GM23338 (cell line): ENCODE measurements around the gene GDE1. TPM values are rescaled to one million over a fixed set of nuclear protein-coding genes. Genes with fewer than 3 reads are reported as not detected.

ENCODE experiments used
- ATAC-seq: fragments of 200-7000 bp; cut with Tn5 transposase; 3 replicates; pipeline ENCODE4 v1.9.1; 2020
- DNase-seq: peaks from one replicate; pipeline ENCODE4 v3.0.0-alpha.2; 2015; ENCODE audit warnings: low spot score
- H2AFZ ChIP-seq: fragments of 200-600 bp; sonication (generic); 2 replicates; pipeline ENCODE4 v1.8.0; 2016; ENCODE audit warnings: antibody characterized with exemption, mild to moderate bottlenecking, moderate library complexity
- H3F3A ChIP-seq: fragments of 200-600 bp; sonication (generic); replicated peaks from 2 replicates; pipeline ENCODE4 v1.8.0; 2017; ENCODE audit warnings: antibody characterized with exemption, mixed run types, low read depth
- H3K27ac ChIP-seq: fragments of 200-600 bp; sonication (generic); 2 replicates; pipeline ENCODE4 v1.6.1; 2016; ENCODE audit warnings: low read depth
- H3K27me3 ChIP-seq: fragments of 200-600 bp; sonication (generic); 2 replicates; pipeline ENCODE4 v1.8.0; 2016; ENCODE audit warnings: mild to moderate bottlenecking, mixed run types, moderate library complexity; ENCODE audit not compliant: insufficient read depth
- H3K36me3 ChIP-seq: fragments of 200-600 bp; sonication (generic); 2 replicates; pipeline ENCODE4 v1.8.0; 2016; ENCODE audit warnings: mild to moderate bottlenecking; ENCODE audit not compliant: insufficient read depth
- H3K4me1 ChIP-seq: fragments of 200-600 bp; sonication (generic); 2 replicates; pipeline ENCODE4 v1.8.0; 2016; ENCODE audit warnings: mild to moderate bottlenecking, moderate library complexity; ENCODE audit not compliant: insufficient read depth
- H3K4me2 ChIP-seq: fragments of 200-600 bp; sonication (generic); 2 replicates; pipeline ENCODE4 v1.7.1; 2017; ENCODE audit warnings: mixed run types
- H3K4me3 ChIP-seq: fragments of 200-600 bp; sonication (generic); 2 replicates; pipeline ENCODE4 v1.6.1; 2016; ENCODE audit warnings: mixed run types
- H3K79me2 ChIP-seq: fragments of 200-600 bp; sonication (generic); replicated peaks from 2 replicates; pipeline ENCODE4 v1.8.0; 2017; ENCODE audit warnings: mild to moderate bottlenecking; ENCODE audit not compliant: insufficient read depth
- H3K9me2 ChIP-seq: fragments of 200-600 bp; sonication (generic); 2 replicates; pipeline ENCODE4 v1.8.0; 2017; ENCODE audit not compliant: insufficient read depth
- H4K20me1 ChIP-seq: fragments of 200-600 bp; sonication (generic); replicated peaks from 2 replicates; pipeline ENCODE4 v1.8.0; 2017; ENCODE audit warnings: mild to moderate bottlenecking; ENCODE audit not compliant: insufficient read depth
- H3K27ac Mint-ChIP-seq: 2 replicates; pipeline ENCODE4 v1.8.0; 2020; ENCODE audit warnings: inconsistent platforms, mild to moderate bottlenecking, moderate library complexity, mixed read lengths
- H3K27me3 Mint-ChIP-seq: 3 replicates; pipeline ENCODE4 v1.8.0; 2022; ENCODE audit warnings: low read depth, mild to moderate bottlenecking, moderate library complexity, mixed read lengths, inconsistent platforms; ENCODE audit not compliant: insufficient read depth, poor library complexity
- H3K36me3 Mint-ChIP-seq: 3 replicates; pipeline ENCODE4 v1.8.0; 2021; ENCODE audit warnings: low read depth, mild to moderate bottlenecking, inconsistent platforms, moderate library complexity, mixed read lengths
- H3K4me1 Mint-ChIP-seq: 3 replicates; pipeline ENCODE4 v1.8.0; 2020; ENCODE audit warnings: mild to moderate bottlenecking, inconsistent platforms, mixed read lengths
- H3K4me3 Mint-ChIP-seq: 3 replicates; pipeline ENCODE4 v1.8.0; 2021; ENCODE audit warnings: moderate library complexity, mild to moderate bottlenecking, inconsistent platforms, mixed read lengths
- H3K9me3 Mint-ChIP-seq: 3 replicates; pipeline ENCODE4 v1.8.0; 2020; ENCODE audit warnings: moderate library complexity, mild to moderate bottlenecking, inconsistent platforms, mixed read lengths
- EZH2 ChIP-seq: fragments of 200-600 bp; sonication (generic); IDR thresholded peaks from one replicate; pipeline ENCODE4 v1.8.0; 2017; ENCODE audit warnings: antibody characterized with exemption, mild to moderate bottlenecking, low read depth; ENCODE audit not compliant: unreplicated experiment
- JUNB ChIP-seq: IDR thresholded peaks from one replicate; pipeline ENCODE4 v1.6.1; 2016; ENCODE audit warnings: antibody characterized with exemption; ENCODE audit not compliant: unreplicated experiment
- NANOG ChIP-seq: IDR thresholded peaks from 2 replicates; pipeline ENCODE4 v1.6.1; 2016; ENCODE audit warnings: antibody characterized with exemption, borderline replicate concordance
- POLR2AphosphoS5 ChIP-seq: IDR thresholded peaks from 2 replicates; pipeline ENCODE4 v1.6.1; 2016; ENCODE audit warnings: antibody characterized with exemption, low read depth
- ZNF114 ChIP-seq: fragments of 250-450 bp; sonication (Bioruptor Pico); IDR thresholded peaks from 2 replicates; pipeline ENCODE4 v1.5.0; 2020; ENCODE audit warnings: mild to moderate bottlenecking, moderate library complexity
- ZNF331 ChIP-seq: fragments of 250-450 bp; sonication (Bioruptor Pico); IDR thresholded peaks from 2 replicates; pipeline ENCODE4 v1.5.0; 2020; ENCODE audit warnings: low read depth, mild to moderate bottlenecking, moderate library complexity
- polyA plus RNA-seq: library from polyadenylated mRNA; unstranded; fragments of >200 nt; fragmentation: Nextera tagmentation; extraction: Ambion mirVana; gene quantifications from 2 replicates; pipeline ENCODE4 v1.2.1, GENCODE V29; 2016
- total RNA-seq: library from RNA; depleted of rRNA; stranded (reverse); fragments of >200 nt; shearing (Covaris generic); gene quantifications from 2 replicates; pipeline ENCODE4 v1.2.3, GENCODE V29; 2014
- TF ChIP-seq, protein P1 (sequence below), 2 experiments: fragments of 200-600 bp in 1 of 2; sonication (generic) in 1 of 2; conservative IDR thresholded peaks; 2 replicates each; pipeline versions ENCODE4 v1.5.1 to v1.6.1; 2016 to 2017; ENCODE audit warnings: antibody characterized with exemption in 2 of 2, low read depth in 2 of 2, mild to moderate bottlenecking in 2 of 2, moderate library complexity in 1 of 2
- TF ChIP-seq, protein P2 (sequence below): IDR thresholded peaks from one replicate; pipeline ENCODE4 v1.6.1; 2018; ENCODE audit warnings: antibody characterized with exemption; ENCODE audit not compliant: unreplicated experiment
- TF ChIP-seq, protein P3 (sequence below): IDR thresholded peaks from 2 replicates; pipeline ENCODE4 v1.6.1; 2016; ENCODE audit warnings: antibody characterized with exemption

The GDE1 gene
- total and polyA plus RNA-seq, 2 experiments from 2014 or later: 30.0 to 69.3 TPM

DNA sequence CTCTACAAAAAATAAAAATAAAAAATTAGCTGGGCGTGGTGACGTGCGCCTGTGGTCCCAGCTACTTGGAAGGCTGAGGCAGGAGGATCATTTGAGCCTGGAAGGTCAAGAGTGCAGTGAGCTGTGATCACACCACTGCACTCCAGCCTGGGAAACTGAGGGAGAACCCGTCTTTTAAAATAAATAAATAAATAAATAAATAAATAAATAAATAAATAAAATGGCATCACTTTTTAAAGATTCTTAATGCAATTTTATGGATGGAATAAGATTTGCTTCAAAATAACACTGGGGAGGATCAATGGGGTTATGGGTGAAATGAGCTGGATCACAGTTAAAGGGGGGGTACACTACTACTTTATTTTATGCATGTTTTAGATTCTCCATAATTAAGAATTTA lies 14.9 kb downstream of the GDE1 start:
- no peak for DNase-seq
- Histone ChIP-seq H3K9me2 (no peaks in the 10 kb centered on the region), H3K36me3 (peaks cover 17% of the 10 kb centered on the region), H3K4me2 (no peak overlapping the region), H3K4me1 (no peaks in the 10 kb centered on the region), H2AFZ (no peak overlapping the region), H4K20me1 (no peaks in the 10 kb centered on the region; the same call in none of the 2 replicates), H3K4me3 (no peak overlapping the region), H3F3A (no peaks in the 10 kb centered on the region), H3K27me3 (no peaks in the 10 kb centered on the region), H3K27ac (no peak overlapping the region), H3K79me2 (0 out of 2 replicates have a peak, but pooled peaks cover 4% of the 10 kb centered on the region)
- Mint-ChIP-seq H3K4me1 (no peaks in the 10 kb centered on the region), H3K27ac (no peak overlapping the region), H3K4me3 (no peak overlapping the region), H3K9me3 (no peaks in the 10 kb centered on the region), H3K27me3 (no peaks in the 10 kb centered on the region), H3K36me3 (peaks cover 70% of the 10 kb centered on the region)
- no peak for TF ChIP-seq POLR2AphosphoS5
- TF ChIP-seq, protein P1, sequence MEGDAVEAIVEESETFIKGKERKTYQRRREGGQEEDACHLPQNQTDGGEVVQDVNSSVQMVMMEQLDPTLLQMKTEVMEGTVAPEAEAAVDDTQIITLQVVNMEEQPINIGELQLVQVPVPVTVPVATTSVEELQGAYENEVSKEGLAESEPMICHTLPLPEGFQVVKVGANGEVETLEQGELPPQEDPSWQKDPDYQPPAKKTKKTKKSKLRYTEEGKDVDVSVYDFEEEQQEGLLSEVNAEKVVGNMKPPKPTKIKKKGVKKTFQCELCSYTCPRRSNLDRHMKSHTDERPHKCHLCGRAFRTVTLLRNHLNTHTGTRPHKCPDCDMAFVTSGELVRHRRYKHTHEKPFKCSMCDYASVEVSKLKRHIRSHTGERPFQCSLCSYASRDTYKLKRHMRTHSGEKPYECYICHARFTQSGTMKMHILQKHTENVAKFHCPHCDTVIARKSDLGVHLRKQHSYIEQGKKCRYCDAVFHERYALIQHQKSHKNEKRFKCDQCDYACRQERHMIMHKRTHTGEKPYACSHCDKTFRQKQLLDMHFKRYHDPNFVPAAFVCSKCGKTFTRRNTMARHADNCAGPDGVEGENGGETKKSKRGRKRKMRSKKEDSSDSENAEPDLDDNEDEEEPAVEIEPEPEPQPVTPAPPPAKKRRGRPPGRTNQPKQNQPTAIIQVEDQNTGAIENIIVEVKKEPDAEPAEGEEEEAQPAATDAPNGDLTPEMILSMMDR (conservative IDR thresholded peaks at IDR 0.05; ENCODE audit: low read depth in 2 of 2): no peak
- no peak for TF ChIP-seq NANOG
- no peak for TF ChIP-seq EZH2
- TF ChIP-seq, protein P2, sequence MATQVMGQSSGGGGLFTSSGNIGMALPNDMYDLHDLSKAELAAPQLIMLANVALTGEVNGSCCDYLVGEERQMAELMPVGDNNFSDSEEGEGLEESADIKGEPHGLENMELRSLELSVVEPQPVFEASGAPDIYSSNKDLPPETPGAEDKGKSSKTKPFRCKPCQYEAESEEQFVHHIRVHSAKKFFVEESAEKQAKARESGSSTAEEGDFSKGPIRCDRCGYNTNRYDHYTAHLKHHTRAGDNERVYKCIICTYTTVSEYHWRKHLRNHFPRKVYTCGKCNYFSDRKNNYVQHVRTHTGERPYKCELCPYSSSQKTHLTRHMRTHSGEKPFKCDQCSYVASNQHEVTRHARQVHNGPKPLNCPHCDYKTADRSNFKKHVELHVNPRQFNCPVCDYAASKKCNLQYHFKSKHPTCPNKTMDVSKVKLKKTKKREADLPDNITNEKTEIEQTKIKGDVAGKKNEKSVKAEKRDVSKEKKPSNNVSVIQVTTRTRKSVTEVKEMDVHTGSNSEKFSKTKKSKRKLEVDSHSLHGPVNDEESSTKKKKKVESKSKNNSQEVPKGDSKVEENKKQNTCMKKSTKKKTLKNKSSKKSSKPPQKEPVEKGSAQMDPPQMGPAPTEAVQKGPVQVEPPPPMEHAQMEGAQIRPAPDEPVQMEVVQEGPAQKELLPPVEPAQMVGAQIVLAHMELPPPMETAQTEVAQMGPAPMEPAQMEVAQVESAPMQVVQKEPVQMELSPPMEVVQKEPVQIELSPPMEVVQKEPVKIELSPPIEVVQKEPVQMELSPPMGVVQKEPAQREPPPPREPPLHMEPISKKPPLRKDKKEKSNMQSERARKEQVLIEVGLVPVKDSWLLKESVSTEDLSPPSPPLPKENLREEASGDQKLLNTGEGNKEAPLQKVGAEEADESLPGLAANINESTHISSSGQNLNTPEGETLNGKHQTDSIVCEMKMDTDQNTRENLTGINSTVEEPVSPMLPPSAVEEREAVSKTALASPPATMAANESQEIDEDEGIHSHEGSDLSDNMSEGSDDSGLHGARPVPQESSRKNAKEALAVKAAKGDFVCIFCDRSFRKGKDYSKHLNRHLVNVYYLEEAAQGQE: no peak
- TF ChIP-seq, protein P3, sequence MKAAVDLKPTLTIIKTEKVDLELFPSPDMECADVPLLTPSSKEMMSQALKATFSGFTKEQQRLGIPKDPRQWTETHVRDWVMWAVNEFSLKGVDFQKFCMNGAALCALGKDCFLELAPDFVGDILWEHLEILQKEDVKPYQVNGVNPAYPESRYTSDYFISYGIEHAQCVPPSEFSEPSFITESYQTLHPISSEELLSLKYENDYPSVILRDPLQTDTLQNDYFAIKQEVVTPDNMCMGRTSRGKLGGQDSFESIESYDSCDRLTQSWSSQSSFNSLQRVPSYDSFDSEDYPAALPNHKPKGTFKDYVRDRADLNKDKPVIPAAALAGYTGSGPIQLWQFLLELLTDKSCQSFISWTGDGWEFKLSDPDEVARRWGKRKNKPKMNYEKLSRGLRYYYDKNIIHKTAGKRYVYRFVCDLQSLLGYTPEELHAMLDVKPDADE: no peak
- TF ChIP-seq ZNF331 (CRISPR knock-in tag): no peak
- no peak for TF ChIP-seq JUNB
- no peak for ATAC-seq

DNA sequence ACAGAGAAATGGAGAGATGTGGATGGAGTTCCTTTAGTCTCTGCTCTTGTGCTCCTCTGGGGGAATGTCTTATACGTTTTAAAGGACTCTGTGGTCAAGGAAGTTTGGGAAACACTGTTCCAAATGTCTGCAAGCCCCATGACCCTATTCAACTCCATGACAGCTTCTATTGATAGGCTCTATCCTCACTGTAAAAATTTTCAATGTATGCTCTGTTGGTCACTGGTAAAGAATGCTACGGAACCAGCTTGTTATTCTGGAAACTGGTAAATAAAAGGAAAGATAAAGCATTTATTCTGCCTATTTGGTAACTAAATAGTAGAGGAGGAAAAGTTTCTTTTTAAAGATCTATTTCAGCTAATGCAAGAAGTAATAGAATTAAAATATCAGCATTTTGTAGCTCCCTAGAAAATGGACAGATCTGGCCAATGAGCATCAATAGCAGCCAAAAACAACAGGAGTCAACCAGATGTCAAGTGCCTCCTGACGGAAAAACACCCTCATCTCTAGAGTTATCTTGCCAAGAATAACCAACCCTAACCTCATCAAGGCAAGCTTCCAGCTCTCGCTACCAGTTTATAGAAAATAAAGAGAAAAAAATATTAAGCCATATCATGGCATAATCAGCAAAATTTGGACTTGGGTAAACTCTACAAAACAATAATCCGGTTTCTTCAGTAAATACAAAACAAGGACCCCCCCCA lies 16.1 kb downstream of the GDE1 start:
- no peak for TF ChIP-seq ZNF114 (CRISPR knock-in tag)
- no peak overlapping the region for H3K27ac ChIP-seq
- H3K36me3 Mint-ChIP-seq: peaks cover 75% of the 10 kb centered on the region
- no peak for DNase-seq
- no peaks in the 10 kb centered on the region; the same call in none of the 2 replicates for H4K20me1 ChIP-seq
- H3K4me1 ChIP-seq: no peaks in the 10 kb centered on the region
- H3K4me3 Mint-ChIP-seq: no peak overlapping the region
- H3K27me3 Mint-ChIP-seq: no peaks in the 10 kb centered on the region
- no peak overlapping the region for H3K4me2 ChIP-seq
- H2AFZ ChIP-seq: no peak overlapping the region
- peaks cover 23% of the 10 kb centered on the region for H3K36me3 ChIP-seq
- no peaks in the 10 kb centered on the region for H3K9me3 Mint-ChIP-seq
- no peak overlapping the region for H3K27ac Mint-ChIP-seq
- H3K4me3 ChIP-seq: no peak overlapping the region
- no peaks in the 10 kb centered on the region for H3K4me1 Mint-ChIP-seq
- no peaks in the 10 kb centered on the region for H3F3A ChIP-seq
- no peaks in the 10 kb centered on the region for H3K27me3 ChIP-seq
- no peaks in the 10 kb centered on the region for H3K9me2 ChIP-seq
- no peaks in the 10 kb centered on the region for H3K79me2 ChIP-seq
- no peak for ATAC-seq
